Ishikawa (cell line): ENCODE measurements around the gene BFAR.

ENCODE experiments used
- FOXM1 ChIP-seq: IDR thresholded peaks from 2 replicates; pipeline ENCODE4 v1.6.1; 2012; ENCODE audit warnings: low read depth, borderline replicate concordance
- MAX ChIP-seq: IDR thresholded peaks from 2 replicates; pipeline ENCODE4 v1.6.1; 2012
- RAD21 ChIP-seq: IDR thresholded peaks from 2 replicates; pipeline ENCODE4 v1.6.1; 2012; ENCODE audit warnings: low read depth
- YY1 ChIP-seq: IDR thresholded peaks from 2 replicates; pipeline ENCODE4 v1.6.1; 2012; ENCODE audit warnings: low read depth

- no peak for TF ChIP-seq FOXM1
- TF ChIP-seq MAX, result no peak
- no peak for TF ChIP-seq RAD21
- TF ChIP-seq YY1, result no peak
These were observed 35.9 kb downstream of the BFAR start for GRCh38 chr16:14668556-14669223.
